PC-3 (cell line): ENCODE data around the gene PTHLH. TPM values are rescaled to one million over a fixed set of nuclear protein-coding genes. Genes with fewer than 3 reads are reported as not detected.

Experiments used
- ATAC-seq: fragments of 200-7000 bp; cut with Tn5 transposase; 2 replicates; pipeline ENCODE4 v1.9.1; 2020; ENCODE audit warnings: mild to moderate bottlenecking, moderate library complexity
- BruUV-seq: library from RNA; stranded (reverse); fragments of 400-500 nt; replicated peaks from 2 replicates; lab custom pipeline; 2021; lab: Mats Ljungman, UMichigan
- CTCF ChIA-PET: fragments of 300-600 bp; sonication (Branson Sonifier 250); formaldehyde crosslinking; loops from one replicate; lab custom pipeline; 2022; ENCODE audit warnings: antibody characterized with exemption; lab: Charles Lee
- POLR2A ChIA-PET: fragments of 300-600 bp; sonication (Branson Sonifier 250); formaldehyde crosslinking; loops from one replicate; lab custom pipeline; 2022; ENCODE audit warnings: antibody characterized with exemption; ENCODE audit not compliant: unreplicated experiment; lab: Charles Lee
- DNase-seq: peaks from one replicate; pipeline ENCODE4 v3.0.0-alpha.2; 2015
- H2AFZ ChIP-seq: fragments of 300-600 bp; sonication (generic); 2 replicates; pipeline ENCODE4 v1.6.0; 2016; ENCODE audit warnings: antibody characterized with exemption, low read length
- H3F3A ChIP-seq: fragments of 300-600 bp; sonication (generic); one replicate; pipeline ENCODE4 v1.6.0; 2017; ENCODE audit warnings: antibody characterized with exemption, low read length, control low read depth, mild to moderate bottlenecking; ENCODE audit not compliant: unreplicated experiment
- H3K27ac ChIP-seq: fragments of 300-600 bp; sonication (generic); 2 replicates; pipeline ENCODE4 v1.5.1; 2016; ENCODE audit warnings: mild to moderate bottlenecking, low read length
- H3K27me3 ChIP-seq: fragments of 300-600 bp; sonication (generic); 2 replicates; pipeline ENCODE4 v1.6.1; 2016; ENCODE audit warnings: low read length, mixed read lengths
- H3K36me3 ChIP-seq: fragments of 300-600 bp; sonication (generic); 2 replicates; pipeline ENCODE4 v1.6.1; 2016; ENCODE audit warnings: low read depth, mixed run types, low read length, mixed read lengths
- H3K4me1 ChIP-seq: fragments of 300-600 bp; sonication (generic); 2 replicates; pipeline ENCODE4 v1.5.1; 2016; ENCODE audit warnings: low read length; ENCODE audit not compliant: insufficient read depth
- H3K4me2 ChIP-seq: fragments of 300-600 bp; sonication (generic); 2 replicates; pipeline ENCODE4 v1.6.0; 2016; ENCODE audit warnings: low read length
- H3K4me3 ChIP-seq: fragments of 300-600 bp; sonication (generic); 2 replicates; pipeline ENCODE4 v1.5.1; 2016; ENCODE audit warnings: mild to moderate bottlenecking, low read length, mixed read lengths
- H3K79me2 ChIP-seq: fragments of 300-600 bp; sonication (generic); 2 replicates; pipeline ENCODE4 v1.6.1; 2017; ENCODE audit warnings: low read length, mixed read lengths
- H3K9ac ChIP-seq: fragments of 300-600 bp; sonication (generic); 2 replicates; pipeline ENCODE4 v1.6.0; 2016; ENCODE audit warnings: mild to moderate bottlenecking, low read length
- H3K9me2 ChIP-seq: fragments of 300-600 bp; sonication (generic); replicated peaks from 2 replicates; pipeline ENCODE4 v1.6.1; 2016; ENCODE audit warnings: mixed run types, low read length, mixed read lengths
- H3K9me3 ChIP-seq: fragments of 300-600 bp; sonication (generic); 2 replicates; pipeline ENCODE4 v1.6.1; 2016; ENCODE audit warnings: low read length, mixed read lengths
- H4K20me1 ChIP-seq: fragments of 300-600 bp; sonication (generic); 2 replicates; pipeline ENCODE4 v1.6.1; 2016; ENCODE audit warnings: low read length, mixed read lengths
- EZH2 ChIP-seq: fragments of 300-600 bp; sonication (generic); IDR thresholded peaks from one replicate; pipeline ENCODE4 v1.6.1; 2017; ENCODE audit warnings: antibody characterized with exemption, mild to moderate bottlenecking, low read length; ENCODE audit not compliant: unreplicated experiment
- EZH2phosphoT487 ChIP-seq: fragments of 300-600 bp; sonication (generic); IDR thresholded peaks from 2 replicates; pipeline ENCODE4 v1.6.1; 2018; ENCODE audit warnings: mild to moderate bottlenecking, antibody characterized with exemption, low read length, borderline replicate concordance
- intact Hi-C: fragments of 100-400 bp; cut with micrococcal nuclease; formaldehyde crosslinking; loops from 2 replicates; pipeline ENCODE4 v1.9.0; 2023
- total RNA-seq: library from RNA; depleted of rRNA; stranded (reverse); fragments of >200 nt; gene quantifications from 2 replicates; pipeline ENCODE4 v1.2.3, GENCODE V29; 2014
- TF ChIP-seq, protein P1 (sequence below): fragments of 300-600 bp; sonication (generic); conservative IDR thresholded peaks from 2 replicates; pipeline ENCODE4 v1.5.1; 2017; ENCODE audit warnings: antibody characterized with exemption, low read depth, mild to moderate bottlenecking, low read length

The PTHLH gene
- total RNA-seq, 1 experiment from 2014 or later: 383 TPM

DNA sequence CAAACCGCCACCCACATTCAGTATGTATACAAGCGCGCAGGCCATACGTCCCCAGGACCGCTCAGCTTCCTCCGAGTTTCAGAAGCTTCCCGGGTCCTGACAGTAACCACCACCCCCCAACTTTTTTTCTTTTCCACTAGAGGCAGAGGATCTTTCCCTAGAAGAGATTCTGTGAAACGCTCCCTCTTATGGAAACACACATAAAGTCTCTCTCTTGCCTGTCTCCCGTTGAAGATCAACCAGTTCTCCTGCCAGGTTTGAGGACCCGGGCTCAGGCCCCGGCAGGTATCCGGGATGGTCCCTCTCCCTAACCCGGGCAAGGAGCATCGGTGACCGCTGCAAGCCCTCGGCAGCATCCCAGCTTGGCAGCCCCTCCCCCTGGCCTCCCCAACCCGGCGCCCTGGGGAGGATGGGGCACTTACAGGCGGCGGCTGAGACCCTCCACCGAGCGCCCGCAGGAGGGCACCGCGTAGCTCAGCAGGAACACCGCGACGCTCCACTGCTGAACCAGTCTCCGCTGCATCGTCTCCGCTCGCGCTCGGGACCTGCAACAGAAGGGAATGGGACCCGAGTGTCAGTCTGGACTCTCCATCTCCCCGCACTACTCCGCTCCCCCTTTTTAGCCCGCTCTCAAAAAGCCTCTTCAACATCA is 3.4 kb downstream of the PTHLH start:
- Histone ChIP-seq H3F3A (peaks cover 46% of the 10 kb centered on the region), H3K27ac (peak overlapping the region; percentile 76), H3K9me3 (no peaks in the 10 kb centered on the region), H3K9me2 (no peaks in the 10 kb centered on the region), H3K4me1 (peaks cover 78% of the 10 kb centered on the region), H3K27me3 (no peaks in the 10 kb centered on the region), H3K36me3 (peaks cover 34% of the 10 kb centered on the region), H3K79me2 (peaks cover 80% of the 10 kb centered on the region), H4K20me1 (peaks cover 15% of the 10 kb centered on the region), H3K4me3 (peak overlapping the region; percentile 68), H3K4me2 (peak overlapping the region; percentile 82), H2AFZ (peak overlapping the region; percentile 31), H3K9ac (peak overlapping the region; percentile 85)
- TSS peak; percentile 1 for BruUV-seq
- DNase-seq: peak; percentile 95
- TF ChIP-seq EZH2 (no peak), EZH2phosphoT487 (no peak)
- TF ChIP-seq, protein P1, sequence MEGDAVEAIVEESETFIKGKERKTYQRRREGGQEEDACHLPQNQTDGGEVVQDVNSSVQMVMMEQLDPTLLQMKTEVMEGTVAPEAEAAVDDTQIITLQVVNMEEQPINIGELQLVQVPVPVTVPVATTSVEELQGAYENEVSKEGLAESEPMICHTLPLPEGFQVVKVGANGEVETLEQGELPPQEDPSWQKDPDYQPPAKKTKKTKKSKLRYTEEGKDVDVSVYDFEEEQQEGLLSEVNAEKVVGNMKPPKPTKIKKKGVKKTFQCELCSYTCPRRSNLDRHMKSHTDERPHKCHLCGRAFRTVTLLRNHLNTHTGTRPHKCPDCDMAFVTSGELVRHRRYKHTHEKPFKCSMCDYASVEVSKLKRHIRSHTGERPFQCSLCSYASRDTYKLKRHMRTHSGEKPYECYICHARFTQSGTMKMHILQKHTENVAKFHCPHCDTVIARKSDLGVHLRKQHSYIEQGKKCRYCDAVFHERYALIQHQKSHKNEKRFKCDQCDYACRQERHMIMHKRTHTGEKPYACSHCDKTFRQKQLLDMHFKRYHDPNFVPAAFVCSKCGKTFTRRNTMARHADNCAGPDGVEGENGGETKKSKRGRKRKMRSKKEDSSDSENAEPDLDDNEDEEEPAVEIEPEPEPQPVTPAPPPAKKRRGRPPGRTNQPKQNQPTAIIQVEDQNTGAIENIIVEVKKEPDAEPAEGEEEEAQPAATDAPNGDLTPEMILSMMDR: no peak
- intact Hi-C loops: loop anchor here (1.0 to 10.0 kb wide), 4 partner anchors 223 to 838 kb away; partner anchors contain the start of gene CCDC91
- ChIA-PET POLR2A (interaction anchor here (0.5 to 2.8 kb wide), 8 partner anchors 13 to 904 kb away, joined by 3 to 30 read pairs (median 4); no protein-coding TSS in a partner anchor), CTCF (interaction anchor here (0.6 to 4.2 kb wide), 8 partner anchors 15 to 1029 kb away, joined by 3 to 58 read pairs (median 6); no protein-coding TSS in a partner anchor)
- peak; percentile 4 for ATAC-seq

DNA sequence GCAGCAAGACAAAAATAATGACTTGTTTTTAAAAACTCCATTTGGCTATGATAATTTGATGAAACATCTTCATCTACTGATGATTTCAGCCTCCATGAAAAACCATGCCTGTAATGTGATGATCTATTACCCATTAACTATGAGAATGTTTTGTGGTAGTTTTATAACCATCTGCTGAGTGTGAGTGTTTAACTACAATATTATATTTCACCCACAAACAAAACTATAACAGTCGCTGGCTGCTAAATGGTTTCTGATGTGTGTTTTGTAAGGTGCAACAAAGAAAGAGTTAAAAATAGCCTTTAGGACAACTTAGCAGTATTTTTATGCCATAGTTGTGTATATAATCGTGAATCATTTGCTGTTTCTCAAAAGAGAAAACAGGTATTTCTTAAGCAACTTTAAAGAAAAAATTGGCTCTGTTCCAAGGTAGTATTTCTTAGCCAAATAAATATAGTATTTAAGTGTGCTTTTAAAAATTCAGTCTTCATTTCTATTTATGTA is 4.9 kb downstream of the PTHLH start:
- Histone ChIP-seq H3K4me3 (peak overlapping the region; percentile 68), H3K9me2 (no peaks in the 10 kb centered on the region), H3K79me2 (peaks cover 93% of the 10 kb centered on the region), H3K4me2 (peak overlapping the region; percentile 82), H3K9ac (peak overlapping the region; percentile 85), H3K4me1 (peaks cover 69% of the 10 kb centered on the region), H3K9me3 (no peaks in the 10 kb centered on the region), H3F3A (peaks cover 39% of the 10 kb centered on the region), H3K36me3 (peaks cover 48% of the 10 kb centered on the region), H3K27me3 (no peaks in the 10 kb centered on the region), H4K20me1 (peaks cover 25% of the 10 kb centered on the region), H3K27ac (peak overlapping the region; percentile 76), H2AFZ (no peak overlapping the region)
- intact Hi-C loops: loop anchor here (1.0 to 10.0 kb wide), 11 partner anchors 15 to 1031 kb away; partner anchors contain the start of gene CCDC91
- no TSS peak for BruUV-seq
- TF ChIP-seq, protein P1: no peak
- TF ChIP-seq EZH2phosphoT487: no peak
- TF ChIP-seq EZH2: no peak
- POLR2A ChIA-PET: no interaction called here
- DNase-seq (peak; percentile 97), ATAC-seq (peak; percentile 2)
- CTCF ChIA-PET: interaction anchor here (1.3 kb wide), 1 partner anchor 722 kb away, joined by 3 read pairs; no protein-coding TSS in a partner anchor
